Gastrocnemius medialis (tissue), 4 donors: ENCODE results near the gene RASL11B.

Experiments
- CTCF ChIP-seq, 5 experiments: fragments of 450-650 bp in 3 of 5; fragments of 200-600 bp in 2 of 5; sonication (generic) in 2 of 5; IDR thresholded peaks in 4 of 5; conservative IDR thresholded peaks in 1 of 5; 1 replicate in 4 of 5; 2 replicates in 1 of 5; pipeline ENCODE4 v1.5.1; 2016 to 2019; ENCODE audit warnings: antibody characterized with exemption in 5 of 5, mild to moderate bottlenecking in 3 of 5, moderate library complexity in 3 of 5
- POLR2A ChIP-seq, 2 donors: fragments of 450-650 bp; IDR thresholded peaks; one replicate each; pipeline ENCODE4 v1.6.1; 2017; ENCODE audit warnings: antibody characterized with exemption in 2 of 2, mild to moderate bottlenecking in 2 of 2, moderate library complexity in 2 of 2

- TF ChIP-seq CTCF (IDR thresholded peaks at IDR 0.05 in 4 of 5, conservative IDR thresholded peaks at IDR 0.05 in 1 of 5), result no peak
- TF ChIP-seq POLR2A (IDR thresholded peaks at IDR 0.05), result no peak
Observed at GRCh38 chr4:52853351-52853750, 8.8 kb upstream of the RASL11B start.
